Astrocyte (in vitro differentiated cells and primary cell): ENCODE data around the gene LGALS16. TPM values are rescaled to one million over a fixed set of nuclear protein-coding genes. Genes with fewer than 3 reads are reported as not detected.
"Not testable (repeated sequence)": the region's sequence is repeated elsewhere in the genome, so short reads cannot be mapped to it uniquely, and the experiment has no call there.

Source experiments
- DNase-seq: peaks from one replicate; pipeline ENCODE4 v3.0.0-alpha.2; 2010; ENCODE audit warnings: low read depth
- FAIRE-seq: peaks from 2 replicates; lab custom pipeline; 2011; peaks lifted over from hg19 to GRCh38; lab: Jason Lieb, UNC
- H2AFZ ChIP-seq: 2 replicates; pipeline ENCODE4 v1.6.0; 2012; ENCODE audit warnings: low read depth, low read length, inconsistent platforms
- H3K27ac ChIP-seq: 2 replicates; pipeline ENCODE4 v1.5.1; 2011; ENCODE audit warnings: low read depth, low read length, inconsistent platforms
- H3K27me3 ChIP-seq: 2 replicates; pipeline ENCODE4 v1.6.0; 2011; ENCODE audit warnings: low read length, inconsistent platforms; ENCODE audit not compliant: insufficient read depth
- H3K36me3 ChIP-seq: 2 replicates; pipeline ENCODE4 v1.5.1; 2011; ENCODE audit warnings: low read length, inconsistent platforms; ENCODE audit not compliant: insufficient read depth
- H3K4me1 ChIP-seq: 2 replicates; pipeline ENCODE4 v1.5.1; 2011; ENCODE audit warnings: low read length, inconsistent platforms; ENCODE audit not compliant: insufficient read depth
- H3K4me2 ChIP-seq: 2 replicates; pipeline ENCODE4 v1.6.0; 2012; ENCODE audit warnings: low read length, inconsistent platforms
- H3K4me3 ChIP-seq: 2 replicates; pipeline ENCODE4 v1.5.1; 2011; ENCODE audit warnings: low read depth, mild to moderate bottlenecking, low read length, inconsistent platforms; ENCODE audit not compliant: insufficient read depth
- H3K79me2 ChIP-seq: 2 replicates; pipeline ENCODE4 v1.6.0; 2012; ENCODE audit warnings: mild to moderate bottlenecking, low read length, inconsistent platforms; ENCODE audit not compliant: insufficient read depth
- H3K9ac ChIP-seq: 2 replicates; pipeline ENCODE4 v1.6.0; 2012; ENCODE audit warnings: mild to moderate bottlenecking, low read length, inconsistent platforms
- H3K9me3 ChIP-seq: 2 replicates; pipeline ENCODE4 v1.5.1; 2012; ENCODE audit warnings: low read depth, mild to moderate bottlenecking, low read length, inconsistent platforms; ENCODE audit not compliant: insufficient read depth
- H4K20me1 ChIP-seq: 2 replicates; pipeline ENCODE4 v1.6.0; 2012; ENCODE audit warnings: low read length, inconsistent platforms; ENCODE audit not compliant: insufficient read depth
- H3K27ac Mint-ChIP-seq: one replicate; pipeline ENCODE4 v1.8.0; 2021; ENCODE audit warnings: mild to moderate bottlenecking, mixed read lengths; ENCODE audit not compliant: unreplicated experiment
- H3K27me3 Mint-ChIP-seq: one replicate; pipeline ENCODE4 v1.8.0; 2021; ENCODE audit warnings: low read depth, mixed read lengths; ENCODE audit not compliant: unreplicated experiment
- H3K36me3 Mint-ChIP-seq: one replicate; pipeline ENCODE4 v1.8.0; 2021; ENCODE audit warnings: low read depth, mixed read lengths; ENCODE audit not compliant: unreplicated experiment
- H3K4me1 Mint-ChIP-seq: one replicate; pipeline ENCODE4 v1.8.0; 2021; ENCODE audit warnings: low read depth, mixed read lengths; ENCODE audit not compliant: unreplicated experiment
- H3K4me3 Mint-ChIP-seq: one replicate; pipeline ENCODE4 v1.8.0; 2021; ENCODE audit warnings: mild to moderate bottlenecking, moderate library complexity, mixed read lengths; ENCODE audit not compliant: unreplicated experiment
- H3K9me3 Mint-ChIP-seq: one replicate; pipeline ENCODE4 v1.8.0; 2021; ENCODE audit warnings: mild to moderate bottlenecking, mixed read lengths; ENCODE audit not compliant: unreplicated experiment
- CTCF ChIP-seq: IDR thresholded peaks from 2 replicates; pipeline ENCODE4 v1.5.1; 2011; ENCODE audit warnings: low read depth, mild to moderate bottlenecking, inconsistent platforms, low read length, moderate library complexity; ENCODE audit not compliant: insufficient read depth
- EZH2 ChIP-seq: IDR thresholded peaks from 2 replicates; pipeline ENCODE4 v1.6.1; 2012; ENCODE audit warnings: mild to moderate bottlenecking, low read length, inconsistent platforms; ENCODE audit not compliant: insufficient read depth
- total RNA-seq: library from RNA; stranded (reverse); gene quantifications from 2 replicates; pipeline ENCODE4 v1.2.1, GENCODE V29; 2021

The LGALS16 gene
- total RNA-seq, 1 donor from 2014 or later, result not detected

GRCh38 chr19:39661565-39661964, 5.9 kb downstream of the LGALS16 start:
- Histone ChIP-seq H3K4me2 (no peak overlapping the region), H3K36me3 (no peaks in the 10 kb centered on the region), H3K9me3 (no peaks in the 10 kb centered on the region), H3K9ac (no peak overlapping the region), H3K4me1 (no peaks in the 10 kb centered on the region), H3K4me3 (no peak overlapping the region), H3K79me2 (no peaks in the 10 kb centered on the region), H2AFZ (no peak overlapping the region), H3K27me3 (no peaks in the 10 kb centered on the region), H4K20me1 (no peaks in the 10 kb centered on the region), H3K27ac (no peak overlapping the region)
- TF ChIP-seq EZH2 (no peak), CTCF (no peak)
- Mint-ChIP-seq H3K4me1 (no peaks in the 10 kb centered on the region), H3K36me3 (no peaks in the 10 kb centered on the region), H3K27me3 (peaks cover 50% of the 10 kb centered on the region), H3K9me3 (peaks cover 2% of the 10 kb centered on the region), H3K27ac (no peak overlapping the region), H3K4me3 (no peak overlapping the region)
- DNase-seq, result no peak
- no peak for FAIRE-seq

GRCh38 chr19:39669860-39670259, 14.1 kb downstream of the LGALS16 start:
- not testable (repeated sequence) for H3K27ac Mint-ChIP-seq, H3K4me3 Mint-ChIP-seq, H3K9ac ChIP-seq, H2AFZ ChIP-seq, H3K27ac ChIP-seq, H3K79me2 ChIP-seq, DNase-seq, H3K4me1 ChIP-seq, H3K36me3 Mint-ChIP-seq, H3K9me3 ChIP-seq, H3K9me3 Mint-ChIP-seq, H4K20me1 ChIP-seq, H3K4me3 ChIP-seq, H3K27me3 ChIP-seq, H3K4me1 Mint-ChIP-seq, H3K36me3 ChIP-seq, H3K4me2 ChIP-seq, FAIRE-seq
- H3K27me3 Mint-ChIP-seq, result peaks cover 34% of the 10 kb centered on the region

- no peak overlapping the region for H3K4me2 ChIP-seq
- FAIRE-seq (no peak), DNase-seq (no peak)
- no peaks in the 10 kb centered on the region for H3K9me3 ChIP-seq
- no peaks in the 10 kb centered on the region for H3K36me3 Mint-ChIP-seq
- H4K20me1 ChIP-seq, result no peaks in the 10 kb centered on the region
- H3K4me1 Mint-ChIP-seq, result no peaks in the 10 kb centered on the region
- H3K9ac ChIP-seq, result no peak overlapping the region
- no peaks in the 10 kb centered on the region for H3K27me3 ChIP-seq
- no peak overlapping the region for H2AFZ ChIP-seq
- H3K27me3 Mint-ChIP-seq, result peaks cover 41% of the 10 kb centered on the region
- no peak overlapping the region for H3K27ac ChIP-seq
- no peaks in the 10 kb centered on the region for H3K4me1 ChIP-seq
- peaks cover 3% of the 10 kb centered on the region for H3K9me3 Mint-ChIP-seq
- H3K36me3 ChIP-seq, result no peaks in the 10 kb centered on the region
- no peaks in the 10 kb centered on the region for H3K79me2 ChIP-seq
- TF ChIP-seq CTCF, result no peak
- TF ChIP-seq EZH2, result no peak
- no peak overlapping the region for H3K4me3 ChIP-seq
- no peak overlapping the region for H3K27ac Mint-ChIP-seq
- no peak overlapping the region for H3K4me3 Mint-ChIP-seq
Measured at GRCh38 chr19:39670998-39671397, 15.3 kb downstream of the LGALS16 start.
